Lung (tissue), 12 donors: ENCODE measurements around the gene FLRT1. TPM values are rescaled to one million over a fixed set of nuclear protein-coding genes. Genes with fewer than 3 reads are reported as not detected.

Experiments used
- ATAC-seq: fragments of 200-7000 bp; cut with Tn5 transposase; one replicate; pipeline ENCODE4 v1.9.1; 2020; ENCODE audit warnings: moderate number of reproducible peaks; ENCODE audit not compliant: insufficient read depth, low FRiP score
- DNase-seq, 3 donors: peaks; one replicate each; pipeline ENCODE4 v3.0.0-alpha.2; 2013 to 2017
- H3K27ac ChIP-seq, 2 donors: one replicate each; pipeline ENCODE4 v1.5.1; 2013; ENCODE audit warnings: mild to moderate bottlenecking in 2 of 2, moderate library complexity in 2 of 2, control low read depth in 1 of 2, inconsistent platforms in 1 of 2, low read depth in 1 of 2, low read length in 1 of 2
- H3K27me3 ChIP-seq, 3 donors: one replicate each; pipeline ENCODE4 v1.5.1; 2013; ENCODE audit warnings: low read length in 2 of 3; ENCODE audit not compliant: control insufficient read depth in 3 of 3, insufficient read depth in 3 of 3
- H3K36me3 ChIP-seq, 4 donors: one replicate each; pipeline ENCODE4 v1.5.1; 2013; ENCODE audit warnings: low read length in 4 of 4, mild to moderate bottlenecking in 1 of 4, moderate library complexity in 1 of 4; ENCODE audit not compliant: control insufficient read depth in 4 of 4, insufficient read depth in 4 of 4
- H3K4me1 ChIP-seq, 5 donors: one replicate each; pipeline ENCODE4 v1.5.1; 2013; ENCODE audit warnings: low read length in 5 of 5, mild to moderate bottlenecking in 2 of 5, moderate library complexity in 1 of 5; ENCODE audit not compliant: control insufficient read depth in 5 of 5, insufficient read depth in 5 of 5
- H3K4me3 ChIP-seq: one replicate; pipeline ENCODE4 v1.5.1; 2013; ENCODE audit warnings: mild to moderate bottlenecking, control low read depth, moderate library complexity
- H3K9ac ChIP-seq, 2 donors: one replicate each; pipeline ENCODE4 v1.5.1; 2013; ENCODE audit warnings: low read length in 2 of 2, control low read depth in 1 of 2; ENCODE audit not compliant: insufficient read depth in 1 of 2
- H3K9me3 ChIP-seq, 4 donors: one replicate each; pipeline ENCODE4 v1.5.1; 2013; ENCODE audit warnings: low read length in 3 of 4, mild to moderate bottlenecking in 1 of 4, moderate library complexity in 1 of 4; ENCODE audit not compliant: control insufficient read depth in 4 of 4, insufficient read depth in 3 of 4
- WGBS, 2 donors: extraction: QIAGEN DNeasy Blood & Tissue Kit; methylation state at CpG; one replicate each; pipeline ENCODE4 v1.1.7; 2013; 5-methylcytosine and 5-hydroxymethylcytosine counted together
- polyA plus RNA-seq, 2 donors: library from polyadenylated mRNA; stranded (reverse); fragments of 200-250 nt; gene quantifications; one replicate each; pipeline ENCODE4 v1.2.1, GENCODE V29; 2013
- total RNA-seq, 2 donors: library from RNA; depleted of rRNA in 1 of 2; stranded (reverse); fragments of >200 nt in 1 of 2; gene quantifications; one replicate each; pipeline ENCODE4 v1.2.1, GENCODE V29; 2014 to 2021
- TF ChIP-seq, protein P1 (sequence below): IDR thresholded peaks from 2 replicates; pipeline ENCODE4 v1.5.1; 2012; ENCODE audit warnings: mild to moderate bottlenecking; ENCODE audit errors: control extremely low read depth, extremely low read depth
- donor health status: control.
- donor health status: control.
- donor health status: Bipolar disorder and iron deficiency.
- donor health status: healthy.
- donor health status: DM: yes; HTN: yes; CAD: no.

The FLRT1 gene
- total and polyA plus RNA-seq, 4 donors: 0.02 to 0.34 (median 0.12) TPM

DNA sequence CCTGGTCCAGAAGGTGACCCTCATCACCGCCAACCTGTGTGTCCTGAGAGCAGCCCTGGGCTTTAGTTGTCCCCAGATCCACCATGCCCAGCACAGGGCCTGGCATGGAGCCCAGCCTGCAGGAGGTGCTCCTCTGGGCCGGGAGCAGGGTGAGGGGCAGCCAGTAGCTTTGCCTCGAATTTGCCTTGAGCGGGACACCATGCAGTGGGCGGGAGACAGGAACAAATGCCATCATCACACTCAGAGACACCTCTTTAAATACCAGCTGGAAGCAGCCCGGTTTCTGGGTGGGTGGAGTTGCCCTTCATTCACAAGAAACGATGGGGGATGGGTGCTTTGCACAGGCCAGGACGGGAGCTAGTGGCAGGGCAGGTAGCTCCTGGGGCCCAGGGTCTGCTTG lies 19.3 kb downstream of the FLRT1 start:
- Histone ChIP-seq H3K4me3 (no peak overlapping the region), H3K27ac (no peak overlapping the region), H3K36me3 (no peaks in the 10 kb centered on the region), H3K27me3 (no peaks in the 10 kb centered on the region), H3K9me3 (no peaks in the 10 kb centered on the region), H3K4me1 (peaks cover 0 to 6% (median 0%) of the 10 kb centered on the region in 5 donors), H3K9ac (no peak overlapping the region)
- ATAC-seq (no peak), DNase-seq (no peak)
- WGBS, 2 donors: 71 to 80% methylated on average over 8 of the region's 8 CpGs
- TF ChIP-seq, protein P1, sequence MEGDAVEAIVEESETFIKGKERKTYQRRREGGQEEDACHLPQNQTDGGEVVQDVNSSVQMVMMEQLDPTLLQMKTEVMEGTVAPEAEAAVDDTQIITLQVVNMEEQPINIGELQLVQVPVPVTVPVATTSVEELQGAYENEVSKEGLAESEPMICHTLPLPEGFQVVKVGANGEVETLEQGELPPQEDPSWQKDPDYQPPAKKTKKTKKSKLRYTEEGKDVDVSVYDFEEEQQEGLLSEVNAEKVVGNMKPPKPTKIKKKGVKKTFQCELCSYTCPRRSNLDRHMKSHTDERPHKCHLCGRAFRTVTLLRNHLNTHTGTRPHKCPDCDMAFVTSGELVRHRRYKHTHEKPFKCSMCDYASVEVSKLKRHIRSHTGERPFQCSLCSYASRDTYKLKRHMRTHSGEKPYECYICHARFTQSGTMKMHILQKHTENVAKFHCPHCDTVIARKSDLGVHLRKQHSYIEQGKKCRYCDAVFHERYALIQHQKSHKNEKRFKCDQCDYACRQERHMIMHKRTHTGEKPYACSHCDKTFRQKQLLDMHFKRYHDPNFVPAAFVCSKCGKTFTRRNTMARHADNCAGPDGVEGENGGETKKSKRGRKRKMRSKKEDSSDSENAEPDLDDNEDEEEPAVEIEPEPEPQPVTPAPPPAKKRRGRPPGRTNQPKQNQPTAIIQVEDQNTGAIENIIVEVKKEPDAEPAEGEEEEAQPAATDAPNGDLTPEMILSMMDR: no peak

DNA sequence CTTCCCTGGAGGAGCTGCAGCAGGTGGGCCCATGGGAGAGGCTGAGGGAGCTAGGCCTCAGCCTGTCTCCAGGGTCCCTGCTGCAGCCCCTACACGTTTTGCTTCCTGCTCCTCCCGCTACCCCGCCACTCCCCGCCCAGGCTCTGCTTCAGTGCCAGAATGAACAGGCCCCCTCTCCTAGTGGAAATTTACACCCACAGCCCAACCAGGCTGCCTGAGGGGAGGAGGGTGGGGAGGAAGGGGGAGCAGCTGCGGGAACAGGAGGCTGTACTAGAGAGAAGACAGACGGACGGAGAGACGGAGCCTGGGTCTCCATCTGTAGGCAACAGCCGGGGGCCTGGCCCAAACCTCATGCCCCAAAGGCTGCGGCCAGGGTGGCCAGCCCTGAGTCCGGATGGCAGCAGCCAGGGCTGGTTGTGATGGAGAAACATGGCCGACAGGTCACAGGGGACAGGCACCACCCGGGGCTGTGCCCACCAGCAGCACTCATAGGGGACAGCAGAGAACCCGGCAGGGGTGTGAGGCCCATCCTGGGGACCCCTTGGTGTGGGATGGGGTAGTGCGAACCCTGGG lies 20.6 kb downstream of the FLRT1 start:
- no peak overlapping the region for H3K27ac ChIP-seq
- H3K9me3 ChIP-seq: no peaks in the 10 kb centered on the region
- peaks cover 0 to 17% (median 5%) of the 10 kb centered on the region in 5 donors for H3K4me1 ChIP-seq
- H3K36me3 ChIP-seq: no peaks in the 10 kb centered on the region
- whole genome bisulfite sequencing, 2 donors: 87 to 88% methylated on average over 15 of the region's 15 CpGs
- no peak overlapping the region for H3K4me3 ChIP-seq
- TF ChIP-seq, protein P1: no peak
- no peak for ATAC-seq
- peak in 1 of 3 donors; percentile 44 for DNase-seq
- peaks cover 0 to 4% (median 2%) of the 10 kb centered on the region in 3 donors for H3K27me3 ChIP-seq
- H3K9ac ChIP-seq: no peak overlapping the region

DNA sequence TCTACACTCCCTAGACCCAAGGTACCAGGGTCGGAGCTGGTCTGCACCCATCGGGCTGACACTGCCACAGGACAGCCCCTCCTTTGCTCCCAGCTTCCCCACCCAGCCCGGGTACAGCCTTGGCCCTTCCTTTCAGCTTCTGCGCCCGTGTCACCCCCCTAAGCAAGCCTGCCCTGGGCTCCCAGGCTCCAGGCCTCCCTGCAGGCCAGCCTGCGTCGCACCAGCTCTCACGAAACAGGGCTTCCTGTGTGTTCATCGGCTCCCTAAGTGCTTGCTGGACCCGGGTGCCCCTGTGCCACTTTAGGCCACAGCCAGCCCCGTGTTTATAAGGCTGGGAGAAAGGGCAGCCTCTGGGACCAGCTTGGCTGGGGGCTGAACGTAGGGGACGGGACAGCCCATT lies 21.1 kb downstream of the FLRT1 start:
- H3K27ac ChIP-seq: no peak overlapping the region
- WGBS, 2 donors: 86 to 93% methylated on average over 12 to 13 of the region's 13 CpGs
- H3K27me3 ChIP-seq: peaks cover 0 to 4% (median 2%) of the 10 kb centered on the region in 3 donors
- H3K4me1 ChIP-seq: peaks cover 0 to 18% (median 5%) of the 10 kb centered on the region in 5 donors
- ATAC-seq: no peak
- TF ChIP-seq, protein P1: no peak
- H3K9ac ChIP-seq: no peak overlapping the region
- H3K9me3 ChIP-seq: no peaks in the 10 kb centered on the region
- H3K4me3 ChIP-seq: no peak overlapping the region
- H3K36me3 ChIP-seq: no peaks in the 10 kb centered on the region
- DNase-seq: no peak

- TF ChIP-seq, protein P1: no peak
- DNase-seq (no peak), ATAC-seq (no peak)
- no peak overlapping the region for H3K9ac ChIP-seq
- H3K36me3 ChIP-seq: no peaks in the 10 kb centered on the region
- H3K27me3 ChIP-seq: peaks cover 0 to 4% (median 2%) of the 10 kb centered on the region in 3 donors
- peaks cover 0 to 18% (median 5%) of the 10 kb centered on the region in 5 donors for H3K4me1 ChIP-seq
- no peak overlapping the region for H3K4me3 ChIP-seq
- no peaks in the 10 kb centered on the region for H3K9me3 ChIP-seq
- H3K27ac ChIP-seq: no peak overlapping the region
- 92 to 95% methylated on average over 10 of the region's 10 CpGs for WGBS, 2 donors
Measured at GRCh38 chr11:64057890-64058289, 22.2 kb downstream of the FLRT1 start.
